HepG2 (cell line): ENCODE measurements around the gene PTCD2. TPM values are rescaled to one million over a fixed set of nuclear protein-coding genes. Genes with fewer than 3 reads are reported as not detected.

Experiments used
- ATAC-seq: fragments of 200-7000 bp; cut with Tn5 transposase; 3 replicates; pipeline ENCODE4 v1.9.1; 2020; ENCODE audit warnings: mild to moderate bottlenecking, moderate library complexity
- BruUV-seq: library from RNA; stranded (reverse); fragments of 400-500 nt; replicated peaks from 2 replicates; lab custom pipeline; 2021; lab: Mats Ljungman, UMichigan
- CTCF ChIA-PET: fragments of 300-600 bp; formaldehyde crosslinking; extraction: SDS; loops from one replicate; lab custom pipeline; 2021; ENCODE audit warnings: low total read pairs, inconsistent platforms, low intra/inter-chr PET ratio; lab: Yijun Ruan, JAX
- POLR2A ChIA-PET: fragments of 350-600 bp; sonication (Branson Sonifier 250); formaldehyde crosslinking; loops from one replicate; lab custom pipeline; 2020; ENCODE audit warnings: antibody characterized with exemption, inconsistent platforms; lab: Yijun Ruan, JAX
- DNase-seq: peaks from one replicate; pipeline ENCODE4 v3.0.0-alpha.2; 2015; ENCODE audit warnings: low spot score
- FAIRE-seq: peaks from 3 replicates; lab custom pipeline; 2011; peaks lifted over from hg19 to GRCh38; lab: Jason Lieb, UNC
- H2AFZ ChIP-seq: one replicate; pipeline ENCODE4 v1.6.1; 2011; ENCODE audit warnings: low read length, inconsistent platforms
- H3K27ac ChIP-seq: fragments of 300-600 bp; 3 replicates; pipeline ENCODE4 v1.8.0; 2011; ENCODE audit warnings: mixed run types, mild to moderate bottlenecking, mixed read lengths, low read length, inconsistent platforms; ENCODE audit not compliant: insufficient read depth; ENCODE audit errors: extremely low read length
- H3K27me3 ChIP-seq, 2 experiments: fragments of 200-600 bp in 1 of 2; 2 replicates in 1 of 2; 3 replicates in 1 of 2; pipeline versions ENCODE4 v1.6.0 to v1.8.0; 2011; ENCODE audit warnings: low read length in 2 of 2, mild to moderate bottlenecking in 2 of 2, moderate library complexity in 2 of 2, inconsistent platforms in 1 of 2; ENCODE audit not compliant: insufficient read depth in 2 of 2, control insufficient read depth in 1 of 2
- H3K36me3 ChIP-seq, 2 experiments: fragments of 200-600 bp in 1 of 2; replicated peaks in 1 of 2; 2 replicates in 1 of 2; 3 replicates in 1 of 2; pipeline versions ENCODE4 v1.5.1 to v1.8.0; 2011; ENCODE audit warnings: low read length in 2 of 2, inconsistent platforms in 1 of 2; ENCODE audit not compliant: insufficient read depth in 2 of 2, control insufficient read depth in 1 of 2
- H3K4me1 ChIP-seq: 2 replicates; pipeline ENCODE4 v1.5.1; 2012; ENCODE audit warnings: low read length, inconsistent platforms; ENCODE audit not compliant: insufficient read depth
- H3K4me2 ChIP-seq: 2 replicates; pipeline ENCODE4 v1.6.0; 2011; ENCODE audit warnings: low read depth, low read length, inconsistent platforms
- H3K4me3 ChIP-seq, 3 experiments: fragments of 200-600 bp in 1 of 3; sonication (generic), shearing (Covaris generic) in 1 of 3; replicated peaks in 1 of 3; 2 replicates each; pipeline ENCODE4 v1.5.1; 2011 to 2016; ENCODE audit warnings: low read length in 3 of 3, inconsistent platforms in 2 of 3, low read depth in 2 of 3, mild to moderate bottlenecking in 2 of 3, control low read depth in 1 of 3, mixed read lengths in 1 of 3; ENCODE audit not compliant: insufficient read depth in 1 of 3
- H3K79me2 ChIP-seq: one replicate; pipeline ENCODE4 v1.6.1; 2011; ENCODE audit warnings: low read length, inconsistent platforms; ENCODE audit not compliant: insufficient read depth
- H3K9ac ChIP-seq: 2 replicates; pipeline ENCODE4 v1.6.0; 2011; ENCODE audit warnings: mild to moderate bottlenecking, low read depth, low read length, inconsistent platforms; ENCODE audit not compliant: insufficient read depth
- H3K9me3 ChIP-seq: 2 replicates; pipeline ENCODE4 v1.5.1; 2012; ENCODE audit warnings: mild to moderate bottlenecking, low read length
- H4K20me1 ChIP-seq: 2 replicates; pipeline ENCODE4 v1.6.0; 2011; ENCODE audit warnings: inconsistent platforms, mild to moderate bottlenecking, low read length, moderate library complexity; ENCODE audit not compliant: insufficient read depth
- CREM ChIP-seq, 2 experiments: sonication (generic) in 1 of 2; formaldehyde crosslinking in 1 of 2; IDR thresholded peaks; 2 replicates each; pipeline versions ENCODE4 v1.4.0 to v1.6.1; 2016 to 2020; ENCODE audit warnings: antibody characterized with exemption in 1 of 2, mild to moderate bottlenecking in 1 of 2, missing genetic modification reagents in 1 of 2
- CTCF ChIP-seq: sonication (generic); formaldehyde crosslinking; IDR thresholded peaks from 2 replicates; pipeline ENCODE4 v1.5.0; 2020; ENCODE audit warnings: mild to moderate bottlenecking, missing genetic modification reagents, moderate library complexity
- STAG1 ChIP-seq: sonication (generic); formaldehyde crosslinking; IDR thresholded peaks from 2 replicates; pipeline ENCODE4 v1.4.0; 2020; ENCODE audit warnings: missing genetic modification reagents
- ZNF503 ChIP-seq: sonication (generic); formaldehyde crosslinking; IDR thresholded peaks from 2 replicates; pipeline ENCODE4 v1.4.0; 2020; ENCODE audit warnings: missing genetic modification reagents
- ZNF652 ChIP-seq: IDR thresholded peaks from 2 replicates; pipeline ENCODE4 v1.6.1; 2016; ENCODE audit warnings: low read depth, borderline replicate concordance
- WGBS: methylation state at CpG from one replicate; pipeline ENCODE4 v1.1.6; 2017; ENCODE audit warnings: low lambda C conversion rate; 5-methylcytosine and 5-hydroxymethylcytosine counted together
- in situ Hi-C: cut with HindIII; loops from 2 replicates; pipeline ENCODE4 v1.10.0; 2017; ENCODE audit warnings: low pct_unique_long_range_greater_than_20kb; ENCODE audit not compliant: extremely low pct_ligation_motif_present
- intact Hi-C: fragments of 100-400 bp; cut with micrococcal nuclease; formaldehyde crosslinking; loops from one replicate; pipeline ENCODE4 v1.10.0; 2022; ENCODE audit not compliant: unreplicated experiment
- polyA plus RNA-seq, 8 experiments: library from polyadenylated mRNA; depleted of rRNA in 3 of 8; stranded (reverse) in 7 of 8; unstranded in 1 of 8; fragments of >200 nt; fragmentation: Illumina TruSeq in 4 of 8; extraction: Trizol in 4 of 8; gene quantifications; 2 replicates each; pipeline versions ENCODE4 v1.2.1 to v1.2.3, GENCODE V29; 2011 to 2016; ENCODE audit warnings: low read depth in 4 of 8, missing spikeins in 1 of 8, mixed read lengths in 1 of 8; ENCODE audit not compliant: insufficient read depth in 1 of 8
- total RNA-seq, 5 experiments: library from RNA; depleted of rRNA; stranded (reverse); fragments of >200 nt; fragmentation: Illumina TruSeq; extraction: Trizol; gene quantifications; 2 replicates each; pipeline ENCODE4 v1.2.3, GENCODE V29; 2016; ENCODE audit warnings: low read depth in 1 of 5

Gene PTCD2
- total and polyA plus RNA-seq, 2 of the 13 experiments (the other 11 are each of a cell fraction or from before 2014, with no cell fraction given), result 5.3 to 6.4 TPM

- intact Hi-C loops, result no loop called here
- no peak overlapping the region for H3K4me2 ChIP-seq
- H4K20me1 ChIP-seq, result no peaks in the 10 kb centered on the region
- H3K79me2 ChIP-seq, result no peaks in the 10 kb centered on the region
- ChIA-PET POLR2A (no interaction called here), CTCF (no interaction called here)
- H2AFZ ChIP-seq, result no peak overlapping the region
- no peaks in the 10 kb centered on the region for H3K36me3 ChIP-seq
- ATAC-seq (peak; percentile 37; the same call in 2 of the 3 replicates), FAIRE-seq (no peak), DNase-seq (no peak)
- H3K9ac ChIP-seq, result no peak overlapping the region
- in situ Hi-C loops, result no loop called here
- no peaks in the 10 kb centered on the region; a peak in 2 of 5 replicates for H3K27me3 ChIP-seq
- H3K4me3 ChIP-seq, result no peak overlapping the region
- no peak overlapping the region for H3K27ac ChIP-seq
- WGBS, result 12% methylated on average over 2 of the region's 2 CpGs
- peaks cover under 1% of the 10 kb centered on the region; the same call in 1 of the 2 replicates for H3K9me3 ChIP-seq
- no TSS peak for BruUV-seq
- H3K4me1 ChIP-seq, result no peaks in the 10 kb centered on the region
- TF ChIP-seq CREM (IDR thresholded peaks at IDR 0.05) (no peak), CREM (CRISPR knock-in tag; IDR thresholded peaks at IDR 0.05) (no peak), CTCF (peak; percentile 21; the same call in 1 of the 2 replicates), ZNF503 (no peak), STAG1 (CRISPR knock-in tag) (peak; percentile 29; the same call in 1 of the 2 replicates), ZNF652 (CRISPR knock-in tag) (no peak)
These were observed 74.5 kb downstream of the PTCD2 start for GRCh38 chr5:72394688-72395087.
